ENCODE data around the gene NFIC. TPM values are rescaled to one million over a fixed set of nuclear protein-coding genes. Genes with fewer than 3 reads are reported as not detected.

The NFIC gene
- polyA plus RNA-seq, 1 of the 3 experiments (the other 2 are of a cell fraction): 7.2 TPM

DNA sequence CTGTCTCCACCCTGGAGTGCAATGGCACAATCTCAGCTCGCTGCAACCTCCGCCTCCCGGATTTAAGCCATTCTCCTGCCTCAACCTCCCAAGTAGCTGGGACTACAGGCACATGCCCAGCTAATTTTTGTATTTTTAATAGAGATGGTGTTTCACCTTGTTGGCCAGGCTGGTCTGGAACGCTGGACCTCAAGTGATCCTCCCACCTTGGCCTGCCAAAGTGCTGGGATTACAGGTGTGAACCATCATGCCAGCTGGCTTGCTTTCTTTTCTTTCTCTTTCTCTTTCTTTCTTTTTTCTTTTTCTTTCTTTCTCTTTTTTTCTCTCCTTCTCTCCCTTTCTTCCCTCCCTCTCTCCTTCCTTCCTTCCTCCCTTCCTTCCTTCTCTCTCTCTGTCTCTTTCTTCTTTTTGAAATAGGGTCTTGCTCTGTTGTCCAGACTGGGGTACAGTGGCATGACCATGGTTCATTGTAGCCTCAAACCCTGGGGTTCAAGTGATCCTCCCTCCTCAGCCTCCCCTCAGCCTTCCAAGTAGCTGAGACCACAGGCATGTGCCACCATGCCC lies 33.3 kb upstream of the NFIC start:
- CTCF ChIA-PET: interaction anchor here (0.8 to 1.0 kb wide), 3 partner anchors 96 to 139 kb away, joined by 3 to 4 read pairs (median 3); no protein-coding TSS in a partner anchor
- 34% methylated on average over 4 of the region's 4 CpGs for WGBS (ENCODE audit: low lambda C conversion rate)

More for the DNA sequence above, 33.3 kb upstream of the NFIC start:
- H3K4me1 ChIP-seq (ENCODE audit: control insufficient read depth in 1 of 2, insufficient read depth in 2 of 2, low read depth in 1 of 2, low read length in 1 of 2): peaks cover 7 to 23% of the 10 kb centered on the region in 2 experiments; a peak in 3 of 4 replicates
- DNase-seq: no peak
- H3K9ac ChIP-seq: no peak overlapping the region
- POLR2A ChIA-PET: no interaction called here
- H3K4me3 ChIP-seq (ENCODE audit: low read depth in 2 of 2, low read length in 1 of 2): no peak overlapping the region
- no peaks in the 10 kb centered on the region for H4K20me1 ChIP-seq (ENCODE audit: insufficient read depth)
- no peak overlapping the region for H2AFZ ChIP-seq (ENCODE audit: low read depth)
- no peaks in the 10 kb centered on the region for H3K9me3 ChIP-seq
- H3K27me3 ChIP-seq (ENCODE audit: insufficient read depth): no peaks in the 10 kb centered on the region
- no peak overlapping the region for H3K4me2 ChIP-seq
- no peaks in the 10 kb centered on the region for H3K79me2 ChIP-seq (ENCODE audit: insufficient read depth)
- H3F3A ChIP-seq (replicated peaks; ENCODE audit: insufficient read depth): no peaks in the 10 kb centered on the region
- H3K27ac ChIP-seq (ENCODE audit: low read depth in 2 of 2, low read length in 1 of 2): no peak overlapping the region
- H3K9me2 ChIP-seq: no peaks in the 10 kb centered on the region
- TF ChIP-seq SMC3 (IDR thresholded peaks at IDR 0.05; ENCODE audit: low read depth, low read length): no peak
- TF ChIP-seq, protein P1, sequence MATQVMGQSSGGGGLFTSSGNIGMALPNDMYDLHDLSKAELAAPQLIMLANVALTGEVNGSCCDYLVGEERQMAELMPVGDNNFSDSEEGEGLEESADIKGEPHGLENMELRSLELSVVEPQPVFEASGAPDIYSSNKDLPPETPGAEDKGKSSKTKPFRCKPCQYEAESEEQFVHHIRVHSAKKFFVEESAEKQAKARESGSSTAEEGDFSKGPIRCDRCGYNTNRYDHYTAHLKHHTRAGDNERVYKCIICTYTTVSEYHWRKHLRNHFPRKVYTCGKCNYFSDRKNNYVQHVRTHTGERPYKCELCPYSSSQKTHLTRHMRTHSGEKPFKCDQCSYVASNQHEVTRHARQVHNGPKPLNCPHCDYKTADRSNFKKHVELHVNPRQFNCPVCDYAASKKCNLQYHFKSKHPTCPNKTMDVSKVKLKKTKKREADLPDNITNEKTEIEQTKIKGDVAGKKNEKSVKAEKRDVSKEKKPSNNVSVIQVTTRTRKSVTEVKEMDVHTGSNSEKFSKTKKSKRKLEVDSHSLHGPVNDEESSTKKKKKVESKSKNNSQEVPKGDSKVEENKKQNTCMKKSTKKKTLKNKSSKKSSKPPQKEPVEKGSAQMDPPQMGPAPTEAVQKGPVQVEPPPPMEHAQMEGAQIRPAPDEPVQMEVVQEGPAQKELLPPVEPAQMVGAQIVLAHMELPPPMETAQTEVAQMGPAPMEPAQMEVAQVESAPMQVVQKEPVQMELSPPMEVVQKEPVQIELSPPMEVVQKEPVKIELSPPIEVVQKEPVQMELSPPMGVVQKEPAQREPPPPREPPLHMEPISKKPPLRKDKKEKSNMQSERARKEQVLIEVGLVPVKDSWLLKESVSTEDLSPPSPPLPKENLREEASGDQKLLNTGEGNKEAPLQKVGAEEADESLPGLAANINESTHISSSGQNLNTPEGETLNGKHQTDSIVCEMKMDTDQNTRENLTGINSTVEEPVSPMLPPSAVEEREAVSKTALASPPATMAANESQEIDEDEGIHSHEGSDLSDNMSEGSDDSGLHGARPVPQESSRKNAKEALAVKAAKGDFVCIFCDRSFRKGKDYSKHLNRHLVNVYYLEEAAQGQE (IDR thresholded peaks at IDR 0.05; ENCODE audit: low read depth, low read length): no peak
- TF ChIP-seq, protein P2, sequence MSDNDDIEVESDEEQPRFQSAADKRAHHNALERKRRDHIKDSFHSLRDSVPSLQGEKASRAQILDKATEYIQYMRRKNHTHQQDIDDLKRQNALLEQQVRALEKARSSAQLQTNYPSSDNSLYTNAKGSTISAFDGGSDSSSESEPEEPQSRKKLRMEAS (IDR thresholded peaks at IDR 0.05; ENCODE audit: low read depth): no peak
- TF ChIP-seq GABPA (IDR thresholded peaks at IDR 0.05; ENCODE audit: low read depth): no peak
- TF ChIP-seq, protein P3, sequence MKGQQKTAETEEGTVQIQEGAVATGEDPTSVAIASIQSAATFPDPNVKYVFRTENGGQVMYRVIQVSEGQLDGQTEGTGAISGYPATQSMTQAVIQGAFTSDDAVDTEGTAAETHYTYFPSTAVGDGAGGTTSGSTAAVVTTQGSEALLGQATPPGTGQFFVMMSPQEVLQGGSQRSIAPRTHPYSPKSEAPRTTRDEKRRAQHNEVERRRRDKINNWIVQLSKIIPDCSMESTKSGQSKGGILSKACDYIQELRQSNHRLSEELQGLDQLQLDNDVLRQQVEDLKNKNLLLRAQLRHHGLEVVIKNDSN (IDR thresholded peaks at IDR 0.05; ENCODE audit: borderline replicate concordance, low read depth): no peak
- TF ChIP-seq, protein P4, sequence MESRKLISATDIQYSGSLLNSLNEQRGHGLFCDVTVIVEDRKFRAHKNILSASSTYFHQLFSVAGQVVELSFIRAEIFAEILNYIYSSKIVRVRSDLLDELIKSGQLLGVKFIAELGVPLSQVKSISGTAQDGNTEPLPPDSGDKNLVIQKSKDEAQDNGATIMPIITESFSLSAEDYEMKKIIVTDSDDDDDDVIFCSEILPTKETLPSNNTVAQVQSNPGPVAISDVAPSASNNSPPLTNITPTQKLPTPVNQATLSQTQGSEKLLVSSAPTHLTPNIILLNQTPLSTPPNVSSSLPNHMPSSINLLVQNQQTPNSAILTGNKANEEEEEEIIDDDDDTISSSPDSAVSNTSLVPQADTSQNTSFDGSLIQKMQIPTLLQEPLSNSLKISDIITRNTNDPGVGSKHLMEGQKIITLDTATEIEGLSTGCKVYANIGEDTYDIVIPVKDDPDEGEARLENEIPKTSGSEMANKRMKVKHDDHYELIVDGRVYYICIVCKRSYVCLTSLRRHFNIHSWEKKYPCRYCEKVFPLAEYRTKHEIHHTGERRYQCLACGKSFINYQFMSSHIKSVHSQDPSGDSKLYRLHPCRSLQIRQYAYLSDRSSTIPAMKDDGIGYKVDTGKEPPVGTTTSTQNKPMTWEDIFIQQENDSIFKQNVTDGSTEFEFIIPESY (IDR thresholded peaks at IDR 0.05; ENCODE audit: borderline replicate concordance, low read depth): no peak
- no peak for TF ChIP-seq TAF1 (IDR thresholded peaks at IDR 0.05; ENCODE audit: borderline replicate concordance, low read depth, low read length)
- no peak for TF ChIP-seq YY1 (IDR thresholded peaks at IDR 0.05; ENCODE audit: low read depth)
- TF ChIP-seq MEF2A (IDR thresholded peaks at IDR 0.05; ENCODE audit: borderline replicate concordance, low read depth): no peak
- TF ChIP-seq, protein P5, sequence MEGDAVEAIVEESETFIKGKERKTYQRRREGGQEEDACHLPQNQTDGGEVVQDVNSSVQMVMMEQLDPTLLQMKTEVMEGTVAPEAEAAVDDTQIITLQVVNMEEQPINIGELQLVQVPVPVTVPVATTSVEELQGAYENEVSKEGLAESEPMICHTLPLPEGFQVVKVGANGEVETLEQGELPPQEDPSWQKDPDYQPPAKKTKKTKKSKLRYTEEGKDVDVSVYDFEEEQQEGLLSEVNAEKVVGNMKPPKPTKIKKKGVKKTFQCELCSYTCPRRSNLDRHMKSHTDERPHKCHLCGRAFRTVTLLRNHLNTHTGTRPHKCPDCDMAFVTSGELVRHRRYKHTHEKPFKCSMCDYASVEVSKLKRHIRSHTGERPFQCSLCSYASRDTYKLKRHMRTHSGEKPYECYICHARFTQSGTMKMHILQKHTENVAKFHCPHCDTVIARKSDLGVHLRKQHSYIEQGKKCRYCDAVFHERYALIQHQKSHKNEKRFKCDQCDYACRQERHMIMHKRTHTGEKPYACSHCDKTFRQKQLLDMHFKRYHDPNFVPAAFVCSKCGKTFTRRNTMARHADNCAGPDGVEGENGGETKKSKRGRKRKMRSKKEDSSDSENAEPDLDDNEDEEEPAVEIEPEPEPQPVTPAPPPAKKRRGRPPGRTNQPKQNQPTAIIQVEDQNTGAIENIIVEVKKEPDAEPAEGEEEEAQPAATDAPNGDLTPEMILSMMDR (IDR thresholded peaks at IDR 0.05): no peak
- no peak for TF ChIP-seq EZH2phosphoT487 (IDR thresholded peaks at IDR 0.05; ENCODE audit: borderline replicate concordance, low read depth)
- no peak for TF ChIP-seq EP300 (IDR thresholded peaks at IDR 0.05; ENCODE audit: borderline replicate concordance in 1 of 2, low read depth in 1 of 2, low read length in 1 of 2)
- TF ChIP-seq JUND (IDR thresholded peaks at IDR 0.05): no peak
- TF ChIP-seq NFIC (IDR thresholded peaks at IDR 0.05; ENCODE audit: borderline replicate concordance): no peak
- no peak for TF ChIP-seq GATA2 (CRISPR knock-in tag; IDR thresholded peaks at IDR 0.05)
- TF ChIP-seq, protein P6, sequence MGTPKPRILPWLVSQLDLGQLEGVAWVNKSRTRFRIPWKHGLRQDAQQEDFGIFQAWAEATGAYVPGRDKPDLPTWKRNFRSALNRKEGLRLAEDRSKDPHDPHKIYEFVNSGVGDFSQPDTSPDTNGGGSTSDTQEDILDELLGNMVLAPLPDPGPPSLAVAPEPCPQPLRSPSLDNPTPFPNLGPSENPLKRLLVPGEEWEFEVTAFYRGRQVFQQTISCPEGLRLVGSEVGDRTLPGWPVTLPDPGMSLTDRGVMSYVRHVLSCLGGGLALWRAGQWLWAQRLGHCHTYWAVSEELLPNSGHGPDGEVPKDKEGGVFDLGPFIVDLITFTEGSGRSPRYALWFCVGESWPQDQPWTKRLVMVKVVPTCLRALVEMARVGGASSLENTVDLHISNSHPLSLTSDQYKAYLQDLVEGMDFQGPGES (IDR thresholded peaks at IDR 0.05; ENCODE audit: low read depth, low read length): no peak
- no peak for TF ChIP-seq FOXJ3 (CRISPR knock-in tag; IDR thresholded peaks at IDR 0.05)
- TF ChIP-seq, protein P7, sequence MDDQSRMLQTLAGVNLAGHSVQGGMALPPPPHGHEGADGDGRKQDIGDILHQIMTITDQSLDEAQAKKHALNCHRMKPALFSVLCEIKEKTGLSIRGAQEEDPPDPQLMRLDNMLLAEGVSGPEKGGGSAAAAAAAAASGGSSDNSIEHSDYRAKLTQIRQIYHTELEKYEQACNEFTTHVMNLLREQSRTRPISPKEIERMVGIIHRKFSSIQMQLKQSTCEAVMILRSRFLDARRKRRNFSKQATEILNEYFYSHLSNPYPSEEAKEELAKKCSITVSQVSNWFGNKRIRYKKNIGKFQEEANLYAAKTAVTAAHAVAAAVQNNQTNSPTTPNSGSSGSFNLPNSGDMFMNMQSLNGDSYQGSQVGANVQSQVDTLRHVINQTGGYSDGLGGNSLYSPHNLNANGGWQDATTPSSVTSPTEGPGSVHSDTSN (IDR thresholded peaks at IDR 0.05): no peak
- TF ChIP-seq FOSL2 (IDR thresholded peaks at IDR 0.05; ENCODE audit: borderline replicate concordance, low read depth): no peak
- H3K36me3 ChIP-seq (replicated peaks in 1 of 2; ENCODE audit: control insufficient read depth in 1 of 2, insufficient read depth in 2 of 2, low read length in 1 of 2): no peaks in the 10 kb centered on the region

Measured in SK-N-SH (cell line).